ENCODE results near the gene CYSRT1. TPM values are rescaled to one million over a fixed set of nuclear protein-coding genes. Genes with fewer than 3 reads are reported as not detected.

Gene CYSRT1
- total RNA-seq, 1 donor from 2014 or later = 0.17 TPM

- TF ChIP-seq, protein P1, sequence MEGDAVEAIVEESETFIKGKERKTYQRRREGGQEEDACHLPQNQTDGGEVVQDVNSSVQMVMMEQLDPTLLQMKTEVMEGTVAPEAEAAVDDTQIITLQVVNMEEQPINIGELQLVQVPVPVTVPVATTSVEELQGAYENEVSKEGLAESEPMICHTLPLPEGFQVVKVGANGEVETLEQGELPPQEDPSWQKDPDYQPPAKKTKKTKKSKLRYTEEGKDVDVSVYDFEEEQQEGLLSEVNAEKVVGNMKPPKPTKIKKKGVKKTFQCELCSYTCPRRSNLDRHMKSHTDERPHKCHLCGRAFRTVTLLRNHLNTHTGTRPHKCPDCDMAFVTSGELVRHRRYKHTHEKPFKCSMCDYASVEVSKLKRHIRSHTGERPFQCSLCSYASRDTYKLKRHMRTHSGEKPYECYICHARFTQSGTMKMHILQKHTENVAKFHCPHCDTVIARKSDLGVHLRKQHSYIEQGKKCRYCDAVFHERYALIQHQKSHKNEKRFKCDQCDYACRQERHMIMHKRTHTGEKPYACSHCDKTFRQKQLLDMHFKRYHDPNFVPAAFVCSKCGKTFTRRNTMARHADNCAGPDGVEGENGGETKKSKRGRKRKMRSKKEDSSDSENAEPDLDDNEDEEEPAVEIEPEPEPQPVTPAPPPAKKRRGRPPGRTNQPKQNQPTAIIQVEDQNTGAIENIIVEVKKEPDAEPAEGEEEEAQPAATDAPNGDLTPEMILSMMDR (conservative IDR thresholded peaks at IDR 0.05; ENCODE audit: low read depth, low read length) = no peak
- H3K4me3 ChIP-seq (ENCODE audit: low read depth, low read length) = peak within 1 kb of the TSS; percentile 91
- no peak for DNase-seq (ENCODE audit: low read depth)
Measured at GRCh38 chr9:137222190-137223077, 2.5 kb upstream of the CYSRT1 start, which contains the start of gene RNF208. TSS of gene RNF208 (minus strand) at chr9:137222240. CDS start at chr9:137221212, 1,028 bp downstream.

- TF ChIP-seq, protein P1 (conservative IDR thresholded peaks at IDR 0.05; ENCODE audit: low read depth, low read length) = no peak
- DNase-seq (ENCODE audit: low read depth) = peak; percentile 80
- H3K4me3 ChIP-seq (ENCODE audit: low read depth, low read length) = peak overlapping the region; percentile 91
Measured at GRCh38 chr9:137223078-137223970, 1.6 kb upstream of the CYSRT1 start.

DNA sequence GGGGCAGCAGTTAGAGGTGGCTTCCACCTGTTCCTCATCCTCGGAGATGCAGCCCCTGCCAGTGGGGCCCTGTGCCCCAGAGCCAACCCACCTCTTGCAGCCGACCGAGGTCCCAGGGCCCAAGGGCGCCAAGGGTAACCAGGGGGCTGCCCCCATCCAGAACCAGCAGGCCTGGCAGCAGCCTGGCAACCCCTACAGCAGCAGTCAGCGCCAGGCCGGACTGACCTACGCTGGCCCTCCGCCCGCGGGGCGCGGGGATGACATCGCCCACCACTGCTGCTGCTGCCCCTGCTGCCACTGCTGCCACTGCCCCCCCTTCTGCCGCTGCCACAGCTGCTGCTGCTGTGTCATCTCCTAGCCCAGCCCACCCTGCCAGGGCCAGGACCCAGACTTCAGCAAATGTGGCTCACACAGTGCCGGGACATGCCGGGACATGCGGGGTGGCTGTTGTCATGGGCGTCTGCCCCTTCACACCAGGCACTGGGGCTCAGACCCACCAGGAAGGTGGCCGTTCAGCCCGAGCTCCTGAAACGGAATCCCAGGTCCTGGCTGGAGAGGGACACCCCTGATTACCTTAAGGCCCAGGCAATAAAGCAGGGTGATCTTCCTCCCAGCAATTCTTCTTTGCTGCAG lies 841 bp downstream of the CYSRT1 start:
- no peak overlapping the region for H3K4me3 ChIP-seq (ENCODE audit: low read depth, low read length)
- DNase-seq (ENCODE audit: low read depth) = no peak
- TF ChIP-seq, protein P1 (conservative IDR thresholded peaks at IDR 0.05; ENCODE audit: low read depth, low read length) = no peak

DNA sequence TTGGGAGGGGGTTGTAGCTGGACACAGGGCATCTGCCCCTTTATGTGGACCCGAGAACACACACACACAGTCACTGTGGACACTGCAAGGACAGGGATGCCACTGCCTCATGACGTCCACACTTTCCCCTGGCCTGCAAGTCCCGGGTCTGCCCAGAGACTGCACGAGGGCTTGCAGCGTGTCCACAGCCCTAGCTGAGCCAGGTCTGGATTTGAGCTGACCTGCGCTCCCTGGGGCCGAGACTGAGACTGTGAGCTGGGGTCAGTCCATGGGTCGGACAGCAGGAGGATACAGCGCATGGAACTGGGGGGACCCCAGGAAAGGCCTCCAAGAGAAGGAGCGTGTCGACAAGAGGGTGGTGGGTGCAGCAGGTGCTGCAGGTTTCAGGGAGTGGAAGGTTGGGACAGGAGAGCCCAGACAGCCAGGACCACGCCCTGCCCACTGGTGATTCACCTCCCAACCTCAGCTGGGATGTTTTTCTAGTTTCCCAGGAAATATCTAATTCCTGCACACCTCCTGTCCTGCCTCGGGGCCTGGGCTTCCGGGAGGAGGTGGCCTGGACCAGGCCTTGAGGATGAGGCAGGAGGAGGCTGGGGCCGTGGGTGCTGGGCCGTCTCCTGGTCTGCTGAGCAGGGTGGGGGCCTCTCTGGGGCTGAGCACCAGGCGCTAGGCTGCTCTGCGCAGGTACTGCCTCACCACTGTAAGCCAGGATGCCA lies 1.5 kb downstream of the CYSRT1 start:
- no peak overlapping the region for H3K4me3 ChIP-seq (ENCODE audit: low read depth, low read length)
- no peak for DNase-seq (ENCODE audit: low read depth)
- TF ChIP-seq, protein P1 (conservative IDR thresholded peaks at IDR 0.05; ENCODE audit: low read depth, low read length) = no peak

DNA sequence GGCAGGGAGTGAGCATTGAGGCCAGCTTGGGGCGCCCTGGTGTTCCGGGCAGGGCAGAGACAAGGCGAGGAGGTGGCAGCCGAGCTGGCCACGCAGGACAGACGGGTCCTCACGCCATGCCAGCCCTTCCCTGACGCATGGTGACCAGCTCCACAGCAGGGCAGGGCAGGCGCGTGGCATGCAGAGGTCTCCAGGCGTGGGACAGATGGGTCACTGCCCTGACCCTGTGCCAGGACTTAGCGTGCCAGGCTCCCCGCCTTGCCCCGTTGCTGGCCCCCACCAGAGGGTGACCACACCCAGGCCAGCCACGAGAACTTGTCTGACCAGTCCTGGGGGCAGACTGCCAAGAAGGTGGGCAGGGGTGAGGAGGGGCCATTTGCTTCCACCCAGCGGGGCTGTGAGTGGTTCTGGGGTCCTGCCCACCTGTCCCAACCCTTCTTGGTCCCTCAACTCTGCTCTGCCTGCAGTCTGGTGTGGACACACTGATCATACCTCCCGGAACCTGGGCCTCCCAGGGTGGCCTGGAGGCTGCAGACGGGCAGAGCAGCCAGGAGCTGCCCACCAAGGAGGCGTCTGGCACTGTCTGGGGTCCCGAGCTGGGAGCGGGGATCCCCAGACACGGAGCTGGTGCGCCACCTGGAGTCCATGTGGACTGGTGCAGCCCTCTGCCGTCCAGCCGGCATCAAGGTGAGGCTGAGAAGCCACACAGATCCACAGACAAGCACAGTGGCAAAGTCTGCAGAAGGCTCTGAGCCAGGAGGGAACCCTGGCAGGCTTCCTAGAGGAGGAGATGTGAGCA lies 2.3 kb downstream of the CYSRT1 start, which contains the start of gene RNF224:
Gene RNF224 (plus strand): TSS at position 449 of the 799 bp plus-strand sequence. CDS start 834 bp downstream, outside the sequence.
- no peak for DNase-seq (ENCODE audit: low read depth)
- no peak within 1 kb of the TSS for H3K4me3 ChIP-seq (ENCODE audit: low read depth, low read length)
- TF ChIP-seq, protein P1 (conservative IDR thresholded peaks at IDR 0.05; ENCODE audit: low read depth, low read length) = peak; percentile 86
